Breast epithelium (tissue), 3 donors: ENCODE measurements around the gene CSAD.

Experiments used
- POLR2A ChIP-seq: fragments of 450-650 bp; IDR thresholded peaks from one replicate; pipeline ENCODE4 v1.6.1; 2016; ENCODE audit warnings: antibody characterized with exemption, mild to moderate bottlenecking, moderate library complexity
- TF ChIP-seq, protein P1 (sequence below), 3 donors: fragments of 450-650 bp; IDR thresholded peaks; one replicate each; pipeline ENCODE4 v1.5.1; 2016 to 2017; ENCODE audit warnings: antibody characterized with exemption in 3 of 3, mild to moderate bottlenecking in 3 of 3, moderate library complexity in 3 of 3

- TF ChIP-seq, protein P1, sequence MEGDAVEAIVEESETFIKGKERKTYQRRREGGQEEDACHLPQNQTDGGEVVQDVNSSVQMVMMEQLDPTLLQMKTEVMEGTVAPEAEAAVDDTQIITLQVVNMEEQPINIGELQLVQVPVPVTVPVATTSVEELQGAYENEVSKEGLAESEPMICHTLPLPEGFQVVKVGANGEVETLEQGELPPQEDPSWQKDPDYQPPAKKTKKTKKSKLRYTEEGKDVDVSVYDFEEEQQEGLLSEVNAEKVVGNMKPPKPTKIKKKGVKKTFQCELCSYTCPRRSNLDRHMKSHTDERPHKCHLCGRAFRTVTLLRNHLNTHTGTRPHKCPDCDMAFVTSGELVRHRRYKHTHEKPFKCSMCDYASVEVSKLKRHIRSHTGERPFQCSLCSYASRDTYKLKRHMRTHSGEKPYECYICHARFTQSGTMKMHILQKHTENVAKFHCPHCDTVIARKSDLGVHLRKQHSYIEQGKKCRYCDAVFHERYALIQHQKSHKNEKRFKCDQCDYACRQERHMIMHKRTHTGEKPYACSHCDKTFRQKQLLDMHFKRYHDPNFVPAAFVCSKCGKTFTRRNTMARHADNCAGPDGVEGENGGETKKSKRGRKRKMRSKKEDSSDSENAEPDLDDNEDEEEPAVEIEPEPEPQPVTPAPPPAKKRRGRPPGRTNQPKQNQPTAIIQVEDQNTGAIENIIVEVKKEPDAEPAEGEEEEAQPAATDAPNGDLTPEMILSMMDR (IDR thresholded peaks at IDR 0.05): no peak
- no peak for TF ChIP-seq POLR2A
Measured at GRCh38 chr12:53214687-53215455, 34.1 kb upstream of the CSAD start.
